Panc1 (cell line): ENCODE data around the gene PDGFA.

Experiments used
- POLR2AphosphoS5 ChIP-seq: IDR thresholded peaks from 2 replicates; pipeline ENCODE4 v1.6.1; 2012; ENCODE audit warnings: mild to moderate bottlenecking, low read depth, low read length, moderate library complexity
- TCF7L2 ChIP-seq: IDR thresholded peaks from 2 replicates; pipeline ENCODE4 v1.6.1; 2011; ENCODE audit warnings: mild to moderate bottlenecking, low read depth, low read length, inconsistent platforms
- TF ChIP-seq, protein P1 (sequence below): fragments of 450-650 bp; IDR thresholded peaks from 2 replicates; pipeline ENCODE4 v1.5.1; 2017; ENCODE audit warnings: mild to moderate bottlenecking
- TF ChIP-seq, protein P2 (sequence below), 2 experiments: IDR thresholded peaks; 2 replicates each; pipeline ENCODE4 v1.6.1; 2011 to 2012; ENCODE audit warnings: low read depth in 2 of 2, control low read depth in 1 of 2, low read length in 1 of 2, mild to moderate bottlenecking in 1 of 2, moderate library complexity in 1 of 2; ENCODE audit not compliant: insufficient read depth in 1 of 2

DNA sequence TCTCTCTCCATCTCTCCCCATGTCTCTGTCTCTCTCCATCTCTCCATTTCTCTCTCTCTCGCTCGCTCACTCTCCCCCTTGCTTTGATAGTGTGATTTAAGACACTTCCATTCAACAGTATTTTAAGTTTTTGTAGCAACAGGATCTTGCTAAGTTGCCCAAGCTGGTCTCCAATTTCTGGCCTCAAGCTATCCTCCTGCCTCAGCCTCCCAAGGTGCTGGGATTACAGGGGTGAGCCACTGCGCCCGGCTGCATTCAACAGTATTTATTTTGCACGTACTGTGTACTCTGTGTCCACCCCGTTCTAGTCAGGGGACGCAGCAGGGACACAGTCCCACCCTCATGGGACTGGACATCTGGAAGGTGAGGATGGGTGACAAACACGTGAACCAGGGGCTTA is 14.4 kb upstream of the PDGFA start:
- TF ChIP-seq, protein P1, sequence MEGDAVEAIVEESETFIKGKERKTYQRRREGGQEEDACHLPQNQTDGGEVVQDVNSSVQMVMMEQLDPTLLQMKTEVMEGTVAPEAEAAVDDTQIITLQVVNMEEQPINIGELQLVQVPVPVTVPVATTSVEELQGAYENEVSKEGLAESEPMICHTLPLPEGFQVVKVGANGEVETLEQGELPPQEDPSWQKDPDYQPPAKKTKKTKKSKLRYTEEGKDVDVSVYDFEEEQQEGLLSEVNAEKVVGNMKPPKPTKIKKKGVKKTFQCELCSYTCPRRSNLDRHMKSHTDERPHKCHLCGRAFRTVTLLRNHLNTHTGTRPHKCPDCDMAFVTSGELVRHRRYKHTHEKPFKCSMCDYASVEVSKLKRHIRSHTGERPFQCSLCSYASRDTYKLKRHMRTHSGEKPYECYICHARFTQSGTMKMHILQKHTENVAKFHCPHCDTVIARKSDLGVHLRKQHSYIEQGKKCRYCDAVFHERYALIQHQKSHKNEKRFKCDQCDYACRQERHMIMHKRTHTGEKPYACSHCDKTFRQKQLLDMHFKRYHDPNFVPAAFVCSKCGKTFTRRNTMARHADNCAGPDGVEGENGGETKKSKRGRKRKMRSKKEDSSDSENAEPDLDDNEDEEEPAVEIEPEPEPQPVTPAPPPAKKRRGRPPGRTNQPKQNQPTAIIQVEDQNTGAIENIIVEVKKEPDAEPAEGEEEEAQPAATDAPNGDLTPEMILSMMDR, result no peak
- TF ChIP-seq POLR2AphosphoS5 (no peak), TCF7L2 (no peak)
- TF ChIP-seq, protein P2, sequence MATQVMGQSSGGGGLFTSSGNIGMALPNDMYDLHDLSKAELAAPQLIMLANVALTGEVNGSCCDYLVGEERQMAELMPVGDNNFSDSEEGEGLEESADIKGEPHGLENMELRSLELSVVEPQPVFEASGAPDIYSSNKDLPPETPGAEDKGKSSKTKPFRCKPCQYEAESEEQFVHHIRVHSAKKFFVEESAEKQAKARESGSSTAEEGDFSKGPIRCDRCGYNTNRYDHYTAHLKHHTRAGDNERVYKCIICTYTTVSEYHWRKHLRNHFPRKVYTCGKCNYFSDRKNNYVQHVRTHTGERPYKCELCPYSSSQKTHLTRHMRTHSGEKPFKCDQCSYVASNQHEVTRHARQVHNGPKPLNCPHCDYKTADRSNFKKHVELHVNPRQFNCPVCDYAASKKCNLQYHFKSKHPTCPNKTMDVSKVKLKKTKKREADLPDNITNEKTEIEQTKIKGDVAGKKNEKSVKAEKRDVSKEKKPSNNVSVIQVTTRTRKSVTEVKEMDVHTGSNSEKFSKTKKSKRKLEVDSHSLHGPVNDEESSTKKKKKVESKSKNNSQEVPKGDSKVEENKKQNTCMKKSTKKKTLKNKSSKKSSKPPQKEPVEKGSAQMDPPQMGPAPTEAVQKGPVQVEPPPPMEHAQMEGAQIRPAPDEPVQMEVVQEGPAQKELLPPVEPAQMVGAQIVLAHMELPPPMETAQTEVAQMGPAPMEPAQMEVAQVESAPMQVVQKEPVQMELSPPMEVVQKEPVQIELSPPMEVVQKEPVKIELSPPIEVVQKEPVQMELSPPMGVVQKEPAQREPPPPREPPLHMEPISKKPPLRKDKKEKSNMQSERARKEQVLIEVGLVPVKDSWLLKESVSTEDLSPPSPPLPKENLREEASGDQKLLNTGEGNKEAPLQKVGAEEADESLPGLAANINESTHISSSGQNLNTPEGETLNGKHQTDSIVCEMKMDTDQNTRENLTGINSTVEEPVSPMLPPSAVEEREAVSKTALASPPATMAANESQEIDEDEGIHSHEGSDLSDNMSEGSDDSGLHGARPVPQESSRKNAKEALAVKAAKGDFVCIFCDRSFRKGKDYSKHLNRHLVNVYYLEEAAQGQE (IDR thresholded peaks at IDR 0.05; ENCODE audit: insufficient read depth in 1 of 2, low read depth in 2 of 2, low read length in 1 of 2), result no peak
